Transverse colon (tissue), 4 donors: ENCODE results near the gene MRPS11. TPM values are rescaled to one million over a fixed set of nuclear protein-coding genes. Genes with fewer than 3 reads are reported as not detected.
"Not testable (repeated sequence)": the region's sequence is repeated elsewhere in the genome, so short reads cannot be mapped to it uniquely, and the experiment has no call there.

ENCODE experiments used
- DNase-seq: peaks from one replicate; pipeline ENCODE4 v3.0.0-alpha.2; 2019
- H3K27ac ChIP-seq, 4 donors: fragments of 200-600 bp; sonication (generic); 2 replicates each; pipeline ENCODE4 v1.5.1; 2016 to 2018; ENCODE audit warnings: inconsistent platforms in 4 of 4
- H3K27me3 ChIP-seq: fragments of 200-600 bp; sonication (generic); 2 replicates; pipeline ENCODE4 v1.5.1; 2017; ENCODE audit warnings: inconsistent platforms
- H3K36me3 ChIP-seq, 4 donors: fragments of 200-600 bp; sonication (generic); 2 replicates each; pipeline ENCODE4 v1.5.1; 2017 to 2019; ENCODE audit warnings: inconsistent platforms in 4 of 4
- H3K4me1 ChIP-seq, 4 donors: fragments of 200-600 bp; sonication (generic); 2 replicates each; pipeline ENCODE4 v1.5.1; 2017 to 2020; ENCODE audit warnings: inconsistent platforms in 4 of 4
- H3K4me3 ChIP-seq, 4 donors: fragments of 200-600 bp; sonication (generic); 1 replicate in 1 of 4; 2 replicates in 3 of 4; pipeline versions ENCODE4 v1.5.1 to v1.6.1; 2017 to 2019; ENCODE audit warnings: inconsistent platforms in 4 of 4
- H3K9me3 ChIP-seq, 2 donors: fragments of 200-600 bp; sonication (generic); 2 replicates each; pipeline ENCODE4 v1.5.1; 2017 to 2019; ENCODE audit warnings: inconsistent platforms in 2 of 2
- EP300 ChIP-seq: sonication (generic); formaldehyde crosslinking; IDR thresholded peaks from one replicate; pipeline ENCODE4 v1.6.1; 2017; ENCODE audit warnings: antibody characterized with exemption, low read depth
- POLR2A ChIP-seq: fragments of 450-650 bp; IDR thresholded peaks from one replicate; pipeline ENCODE4 v1.6.1; 2016; ENCODE audit warnings: antibody characterized with exemption, mild to moderate bottlenecking, moderate library complexity
- POLR2AphosphoS5 ChIP-seq, 3 donors: sonication (generic); formaldehyde crosslinking; IDR thresholded peaks; one replicate each; pipeline ENCODE4 v1.6.1; 2016; ENCODE audit warnings: antibody characterized with exemption in 3 of 3
- WGBS, 2 donors: methylation state at CpG; one replicate each; pipeline ENCODE4 v1.1.5; 2018; ENCODE audit warnings: low coverage in 1 of 2; 5-methylcytosine and 5-hydroxymethylcytosine counted together
- in situ Hi-C, 4 donors: fragments of 200-750 bp; cut with MboI; loops; one replicate each; pipeline versions ENCODE4 v1.15.0 to v1.15.1; 2017; ENCODE audit warnings: low sequenced_read_pairs in 3 of 4, low pct_ligation_motif_present in 1 of 4, low pct_unique_long_range_greater_than_20kb in 1 of 4
- intact Hi-C: fragments of 100-400 bp; cut with DNase I; formaldehyde crosslinking; loops from one replicate; pipeline ENCODE4 v1.15.1; 2023; ENCODE audit warnings: low total_unique reads
- total RNA-seq, 4 donors: library from RNA; depleted of rRNA; stranded (reverse); fragments of >200 nt; gene quantifications; one replicate each; pipeline ENCODE4 v1.1.0, GENCODE V29; 2016
- TF ChIP-seq, protein P1 (sequence below), 5 experiments: fragments of 200-600 bp in 3 of 5; fragments of 450-650 bp in 2 of 5; sonication (generic) in 3 of 5; IDR thresholded peaks; 1 replicate in 2 of 5; 2 replicates in 3 of 5; pipeline ENCODE4 v1.5.1; 2016 to 2017; ENCODE audit warnings: antibody characterized with exemption in 5 of 5, inconsistent platforms in 3 of 5, mild to moderate bottlenecking in 2 of 5, moderate library complexity in 1 of 5

The MRPS11 gene
- total RNA-seq, 4 donors from 2014 or later: 19.5 to 52.8 (median 39.4) TPM

DNA sequence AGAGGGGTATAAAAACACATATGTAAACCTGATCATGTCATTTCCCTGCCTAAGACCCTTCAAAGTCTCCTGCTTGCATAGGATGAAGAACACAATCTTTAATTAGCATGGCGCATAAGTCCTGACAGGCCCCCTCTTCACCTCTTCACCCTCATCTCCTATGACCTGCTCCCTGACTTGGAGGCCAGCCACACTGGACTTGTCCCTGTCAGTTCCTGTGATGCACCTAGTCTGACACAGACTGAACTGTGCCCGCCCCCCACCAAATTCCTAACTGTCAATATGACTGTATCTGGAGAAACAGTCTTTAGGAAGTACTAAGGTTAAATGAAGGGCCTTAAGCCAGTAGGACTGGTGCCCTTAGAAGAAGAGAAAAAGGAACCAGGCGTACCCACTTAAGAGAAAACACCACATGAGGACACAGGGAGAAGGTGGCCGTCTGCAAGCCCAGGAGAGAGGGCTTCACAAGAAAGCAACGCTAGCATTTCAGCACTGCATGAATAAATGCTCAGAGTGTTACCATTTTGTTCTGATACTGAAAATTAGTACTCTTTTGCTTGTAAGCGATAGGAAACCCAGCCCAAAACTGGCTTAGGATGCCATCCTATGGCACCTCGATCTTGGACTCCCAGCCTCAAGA is 34.3 kb upstream of the MRPS11 start:
- intact Hi-C loops: no loop called here
- no peak for DNase-seq
- in situ Hi-C loops: no loop called here
- H3K9me3 ChIP-seq: no peaks in the 10 kb centered on the region
- WGBS, 2 donors: 87 to 91% methylated on average over 6 to 7 of the region's 7 CpGs
- no peaks in the 10 kb centered on the region for H3K36me3 ChIP-seq
- no peaks in the 10 kb centered on the region for H3K4me1 ChIP-seq
- H3K27me3 ChIP-seq: no peaks in the 10 kb centered on the region
- no peak overlapping the region for H3K4me3 ChIP-seq
- no peak for TF ChIP-seq EP300
- no peak for TF ChIP-seq POLR2AphosphoS5 (IDR thresholded peaks at IDR 0.05)
- TF ChIP-seq, protein P1, sequence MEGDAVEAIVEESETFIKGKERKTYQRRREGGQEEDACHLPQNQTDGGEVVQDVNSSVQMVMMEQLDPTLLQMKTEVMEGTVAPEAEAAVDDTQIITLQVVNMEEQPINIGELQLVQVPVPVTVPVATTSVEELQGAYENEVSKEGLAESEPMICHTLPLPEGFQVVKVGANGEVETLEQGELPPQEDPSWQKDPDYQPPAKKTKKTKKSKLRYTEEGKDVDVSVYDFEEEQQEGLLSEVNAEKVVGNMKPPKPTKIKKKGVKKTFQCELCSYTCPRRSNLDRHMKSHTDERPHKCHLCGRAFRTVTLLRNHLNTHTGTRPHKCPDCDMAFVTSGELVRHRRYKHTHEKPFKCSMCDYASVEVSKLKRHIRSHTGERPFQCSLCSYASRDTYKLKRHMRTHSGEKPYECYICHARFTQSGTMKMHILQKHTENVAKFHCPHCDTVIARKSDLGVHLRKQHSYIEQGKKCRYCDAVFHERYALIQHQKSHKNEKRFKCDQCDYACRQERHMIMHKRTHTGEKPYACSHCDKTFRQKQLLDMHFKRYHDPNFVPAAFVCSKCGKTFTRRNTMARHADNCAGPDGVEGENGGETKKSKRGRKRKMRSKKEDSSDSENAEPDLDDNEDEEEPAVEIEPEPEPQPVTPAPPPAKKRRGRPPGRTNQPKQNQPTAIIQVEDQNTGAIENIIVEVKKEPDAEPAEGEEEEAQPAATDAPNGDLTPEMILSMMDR (IDR thresholded peaks at IDR 0.05): no peak
- no peak for TF ChIP-seq POLR2A
- no peak overlapping the region for H3K27ac ChIP-seq

- 42 to 77% methylated on average over 3 to 5 of the region's 5 CpGs for WGBS, 2 donors
- H3K27ac ChIP-seq, H3K27me3 ChIP-seq, H3K9me3 ChIP-seq, H3K4me3 ChIP-seq, DNase-seq, intact Hi-C loops, in situ Hi-C loops, H3K36me3 ChIP-seq, H3K4me1 ChIP-seq: not testable (repeated sequence)
These were observed 33.4 kb upstream of the MRPS11 start for GRCh38 chr15:88434106-88434505.

- H3K36me3 ChIP-seq: no peaks in the 10 kb centered on the region
- WGBS, 2 donors: 6 to 63% methylated on average over 2 to 5 of the region's 5 CpGs
- no peaks in the 10 kb centered on the region for H3K27me3 ChIP-seq
- no peak overlapping the region for H3K4me3 ChIP-seq
- H3K9me3 ChIP-seq: peaks cover 0 to under 1% of the 10 kb centered on the region in 2 donors
- intact Hi-C loops (no loop called here), in situ Hi-C loops (no loop called here)
- TF ChIP-seq POLR2A (no peak), POLR2AphosphoS5 (IDR thresholded peaks at IDR 0.05) (no peak), EP300 (no peak)
- TF ChIP-seq, protein P1 (IDR thresholded peaks at IDR 0.05): no peak
- H3K27ac ChIP-seq: no peak overlapping the region
- no peaks in the 10 kb centered on the region for H3K4me1 ChIP-seq
- DNase-seq: no peak
These were observed 29.3 kb upstream of the MRPS11 start for GRCh38 chr15:88438181-88438580.

GRCh38 chr15:88440021-88440420 is 27.5 kb upstream of the MRPS11 start:
- Histone ChIP-seq H3K36me3 (no peaks in the 10 kb centered on the region), H3K27me3 (no peaks in the 10 kb centered on the region), H3K4me3 (no peak overlapping the region), H3K9me3 (peaks cover 0 to 6% of the 10 kb centered on the region in 2 donors), H3K27ac (no peak overlapping the region), H3K4me1 (no peaks in the 10 kb centered on the region)
- TF ChIP-seq POLR2A (no peak), EP300 (no peak), POLR2AphosphoS5 (IDR thresholded peaks at IDR 0.05) (no peak)
- TF ChIP-seq, protein P1 (IDR thresholded peaks at IDR 0.05): no peak
- DNase-seq: no peak
- WGBS, 2 donors: 64% methylated on average over 1 of the region's 1 CpG; no CpG with 5 or more reads in 1 of the 2 donors
- in situ Hi-C loops: no loop called here
- intact Hi-C loops: no loop called here
